Activated gamma-delta T cell treated with Interleukin-2 at 50 U/mL for 16 hours (primary cell): ENCODE measurements around the gene ITGA6.
A peak's percentile ranks its signal among the peaks of the same experiment; 100 is the strongest.

ENCODE experiments used
- DNase-seq: peaks from one replicate; pipeline ENCODE4 v3.0.0-alpha.2; 2020

Gene ITGA6

DNA sequence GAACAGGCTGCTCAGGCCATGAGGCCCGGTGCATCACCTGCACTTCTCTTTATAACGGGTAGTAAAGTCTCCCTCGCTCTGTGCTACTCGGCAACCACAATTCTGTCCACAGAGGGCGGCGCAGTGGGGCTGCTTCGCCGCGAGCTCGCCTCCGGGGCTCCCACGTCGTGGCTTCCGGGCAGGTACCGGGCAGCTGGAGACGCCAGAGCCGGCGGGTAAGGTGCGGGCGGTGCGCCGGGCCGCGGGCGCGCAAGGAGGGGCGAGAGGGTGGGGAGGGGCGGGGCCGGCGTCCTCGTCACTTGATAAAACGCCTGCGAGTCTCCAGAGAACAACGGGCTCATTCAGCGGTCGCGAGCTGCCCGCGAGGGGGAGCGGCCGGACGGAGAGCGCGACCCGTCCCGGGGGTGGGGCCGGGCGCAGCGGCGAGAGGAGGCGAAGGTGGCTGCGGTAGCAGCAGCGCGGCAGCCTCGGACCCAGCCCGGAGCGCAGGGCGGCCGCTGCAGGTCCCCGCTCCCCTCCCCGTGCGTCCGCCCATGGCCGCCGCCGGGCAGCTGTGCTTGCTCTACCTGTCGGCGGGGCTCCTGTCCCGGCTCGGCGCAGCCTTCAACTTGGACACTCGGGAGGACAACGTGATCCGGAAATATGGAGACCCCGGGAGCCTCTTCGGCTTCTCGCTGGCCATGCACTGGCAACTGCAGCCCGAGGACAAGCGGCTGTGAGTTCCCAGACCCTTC lies at the start of gene ITGA6:
Gene ITGA6 (plus strand): TSS at position 331 of the 734 bp plus-strand sequence.
- DNase-seq, result peak; percentile 68

- DNase-seq, result no peak
Measured at GRCh38 chr2:172380436-172381274, 46.7 kb upstream of the ITGA6 start.

DNA sequence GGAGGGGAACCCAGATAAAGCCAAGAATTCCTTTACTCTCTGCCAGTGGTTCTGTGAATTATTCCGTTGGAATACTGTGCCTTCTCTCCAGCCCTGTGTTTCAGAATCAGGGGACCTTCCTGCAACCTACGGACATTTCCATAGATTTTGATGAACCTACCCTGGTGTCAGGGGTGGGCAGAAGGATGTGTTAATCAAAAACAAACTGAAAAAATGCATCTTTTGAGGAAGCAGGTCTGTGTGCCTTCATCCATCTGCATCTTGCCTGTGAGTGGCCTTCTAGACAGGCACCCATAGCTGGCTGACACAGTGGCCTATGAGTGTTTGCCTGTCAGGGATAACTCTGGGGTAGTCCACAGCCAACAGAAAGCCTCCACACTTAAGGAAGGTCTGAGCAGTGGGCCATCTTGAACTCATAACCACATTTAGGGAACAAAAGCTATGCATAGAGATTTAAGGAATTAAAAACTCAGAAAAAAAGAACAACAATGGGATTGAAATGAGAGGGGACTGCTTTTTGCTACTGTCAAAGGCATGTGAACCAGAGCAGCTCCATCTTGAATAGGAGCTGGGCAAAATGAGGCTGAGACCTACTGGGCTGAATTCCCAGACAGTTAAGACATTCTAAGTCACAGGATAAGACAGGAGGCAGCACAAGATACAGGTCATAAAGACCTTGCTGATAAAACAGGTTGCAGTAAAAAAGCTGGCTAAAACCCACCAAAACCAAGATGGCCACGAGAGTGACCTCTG lies 45.9 kb upstream of the ITGA6 start:
- DNase-seq, result no peak

DNA sequence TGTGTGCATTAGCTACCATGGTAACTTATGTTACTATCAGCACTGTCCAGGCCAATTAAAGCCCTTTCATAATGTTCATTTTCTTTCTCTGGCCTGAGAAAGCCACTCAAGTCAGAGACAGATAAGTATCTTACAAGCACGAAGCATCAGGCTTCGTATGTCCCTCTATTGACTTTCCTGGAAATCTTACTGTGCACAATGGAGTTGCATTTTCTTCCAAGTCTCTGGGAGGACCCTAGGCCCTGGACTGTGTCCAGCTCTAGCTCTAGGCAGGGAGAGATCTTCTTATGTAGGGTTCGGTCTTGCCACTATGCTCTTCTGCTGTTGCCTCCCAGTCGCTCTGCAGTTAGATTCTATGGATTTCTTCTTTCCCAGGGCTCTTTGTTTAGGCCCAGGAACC lies 40.0 kb upstream of the ITGA6 start:
- DNase-seq, result no peak

GRCh38 chr2:172389685-172390339 lies 37.6 kb upstream of the ITGA6 start:
- DNase-seq, result no peak

GRCh38 chr2:172394002-172394401 lies 33.4 kb upstream of the ITGA6 start:
- no peak for DNase-seq

- DNase-seq, result no peak
Measured at GRCh38 chr2:172395503-172395902, 31.9 kb upstream of the ITGA6 start.

DNA sequence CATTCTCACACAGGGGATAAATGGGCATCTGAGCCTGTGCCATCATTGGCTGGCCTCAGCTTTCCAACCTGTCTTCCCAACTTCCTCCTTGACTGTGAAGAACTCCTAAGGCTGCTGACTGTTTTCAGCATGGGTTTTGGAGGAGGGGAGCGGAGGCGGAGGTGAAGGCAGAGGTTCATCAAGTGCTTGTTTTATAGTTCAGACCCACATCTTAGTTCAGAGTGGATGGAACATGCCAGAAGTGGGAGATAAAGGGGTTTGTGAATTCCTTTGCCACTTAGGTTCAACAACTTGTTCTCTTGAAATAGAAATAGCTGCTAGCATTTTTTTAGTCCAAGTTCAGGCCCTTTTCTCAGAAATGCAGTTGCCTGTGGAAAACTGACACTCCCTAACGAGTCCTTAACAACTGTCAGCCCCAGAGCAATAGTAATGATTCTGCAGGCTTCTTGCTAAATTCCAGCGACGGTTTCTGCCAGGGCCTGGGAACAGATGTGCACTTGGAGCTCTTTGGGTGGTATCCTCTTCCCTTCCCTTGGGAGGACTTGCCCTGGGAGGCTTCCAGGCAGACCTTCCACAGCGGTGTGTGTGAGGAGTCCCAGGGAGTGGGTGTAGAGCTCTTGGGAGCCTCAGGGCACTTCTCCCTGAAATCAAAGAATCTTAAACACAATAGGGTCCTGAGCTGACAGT lies 30.1 kb upstream of the ITGA6 start:
- no peak for DNase-seq

GRCh38 chr2:172398440-172398839 lies 28.9 kb upstream of the ITGA6 start:
- no peak for DNase-seq

GRCh38 chr2:172399765-172400164 lies 27.6 kb upstream of the ITGA6 start:
- no peak for DNase-seq

- DNase-seq, result no peak
Measured at GRCh38 chr2:172402198-172402597, 25.2 kb upstream of the ITGA6 start.

DNA sequence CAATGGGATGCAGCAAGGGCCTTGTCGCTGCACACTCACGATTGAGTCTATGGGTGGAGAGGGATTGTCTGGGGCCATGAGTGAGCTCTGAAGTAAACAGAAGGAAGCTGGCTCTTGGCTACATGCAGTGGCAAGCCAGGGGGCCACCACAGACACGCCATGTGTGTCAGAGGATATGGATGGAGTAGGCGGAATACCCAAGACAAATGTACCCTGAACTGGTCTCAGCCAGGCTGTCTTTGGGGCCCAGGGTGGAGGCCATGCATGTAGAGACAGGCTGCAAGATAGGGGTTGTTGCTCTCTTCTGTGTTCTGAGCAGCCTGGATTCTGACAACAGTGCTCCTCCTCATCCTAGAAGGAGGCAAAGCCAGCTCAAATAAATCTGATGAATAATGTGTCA lies 24.0 kb upstream of the ITGA6 start:
- DNase-seq, result no peak

- DNase-seq, result no peak
Measured at GRCh38 chr2:172403881-172404468, 23.4 kb upstream of the ITGA6 start.

DNA sequence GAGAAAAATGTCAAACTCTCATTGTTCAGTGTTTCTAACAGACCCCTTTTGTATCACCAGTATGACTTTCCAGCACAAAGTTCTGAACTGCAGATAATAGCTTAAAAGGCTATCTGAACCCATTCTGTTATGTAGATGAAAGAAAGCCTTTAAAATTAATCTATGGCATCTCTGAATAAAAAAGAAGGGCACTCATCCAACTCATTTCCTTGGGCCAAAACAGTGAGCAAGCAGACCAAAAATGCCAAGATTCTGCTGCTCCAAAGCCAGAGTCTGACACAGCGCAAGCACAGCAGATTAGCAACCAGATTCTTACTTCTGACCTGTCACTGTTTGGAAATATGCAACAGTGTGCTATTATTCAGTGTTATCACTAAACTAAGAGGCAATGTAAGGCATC lies 22.6 kb upstream of the ITGA6 start:
- DNase-seq, result no peak

- DNase-seq, result no peak
Measured at GRCh38 chr2:172405673-172406072, 21.7 kb upstream of the ITGA6 start.

GRCh38 chr2:172408143-172408766 lies 19.1 kb upstream of the ITGA6 start:
- no peak for DNase-seq

DNA sequence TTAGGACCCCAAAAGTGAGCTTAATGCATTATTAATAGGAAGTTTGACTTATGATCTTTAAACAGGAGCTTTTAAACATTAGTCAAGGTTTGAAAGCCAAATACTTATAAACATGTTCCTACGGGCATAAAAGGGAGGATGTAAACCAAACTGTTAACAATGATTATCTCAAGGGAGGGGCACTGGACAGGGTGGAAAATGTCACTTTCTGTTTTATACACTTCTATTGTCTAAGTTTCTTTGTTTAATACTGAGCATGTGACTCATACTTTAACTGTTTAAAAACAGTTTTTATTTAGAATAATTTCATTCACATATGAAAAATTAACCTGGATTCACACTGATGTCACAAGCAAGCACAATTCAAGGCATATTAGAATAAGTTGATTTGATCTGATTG lies 18.3 kb upstream of the ITGA6 start:
- DNase-seq, result no peak

- DNase-seq, result no peak
Measured at GRCh38 chr2:172412984-172413492, 14.3 kb upstream of the ITGA6 start.

- DNase-seq, result no peak
Measured at GRCh38 chr2:172415157-172415864, 12.1 kb upstream of the ITGA6 start.

- no peak for DNase-seq
Measured at GRCh38 chr2:172415865-172416183, 11.6 kb upstream of the ITGA6 start.
